HEK293 (cell line): ENCODE results near the gene NKD2.

Experiments used
- CTCF ChIA-PET: fragments of 350-600 bp; formaldehyde crosslinking; extraction: SDS; loops from one replicate; lab custom pipeline; 2021; ENCODE audit warnings: antibody characterized with exemption; lab: Yijun Ruan, JAX
- POLR2A ChIA-PET: fragments of 300-600 bp; formaldehyde crosslinking; extraction: SDS; loops from one replicate; lab custom pipeline; 2020; ENCODE audit warnings: antibody characterized with exemption, inconsistent platforms; lab: Yijun Ruan, JAX
- H3K27ac ChIP-seq: fragments of 200-500 bp; sonication (Bioruptor generic); 2 replicates; pipeline ENCODE4 v1.5.1; 2014; ENCODE audit warnings: low read depth, low read length, control low read depth, inconsistent platforms; ENCODE audit errors: extremely low read depth
- H3K36me3 ChIP-seq, 2 experiments: fragments of 200-500 bp in 1 of 2; sonication (Bioruptor generic) in 1 of 2; 1 replicate in 1 of 2; 2 replicates in 1 of 2; pipeline ENCODE4 v1.5.1; 2014 to 2017; ENCODE audit warnings: inconsistent platforms in 2 of 2, low read length in 2 of 2; ENCODE audit not compliant: control insufficient read depth in 2 of 2, insufficient read depth in 1 of 2
- H3K4me1 ChIP-seq: fragments of 200-500 bp; sonication (Bioruptor generic); 2 replicates; pipeline ENCODE4 v1.5.1; 2014; ENCODE audit warnings: mild to moderate bottlenecking, low read length, inconsistent platforms; ENCODE audit not compliant: control insufficient read depth, insufficient read depth
- H3K4me3 ChIP-seq: 2 replicates; pipeline ENCODE4 v1.5.1; 2011; ENCODE audit warnings: low read depth, mild to moderate bottlenecking, control low read depth, low read length, moderate library complexity
- H3K9me3 ChIP-seq: fragments of 200-500 bp; sonication (Bioruptor generic); 2 replicates; pipeline ENCODE4 v1.5.1; 2014; ENCODE audit warnings: low read depth, low read length, inconsistent platforms; ENCODE audit not compliant: control insufficient read depth, insufficient read depth
- BCL11A ChIP-seq: fragments of 450-650 bp; formaldehyde crosslinking; IDR thresholded peaks from 2 replicates; pipeline ENCODE4 v1.5.1; 2016; ENCODE audit warnings: low read depth, missing biosample characterization, missing genetic modification characterization
- CTCF ChIP-seq: fragments of 450-650 bp; formaldehyde crosslinking; IDR thresholded peaks from 2 replicates; pipeline ENCODE4 v1.5.1; 2016; ENCODE audit warnings: missing biosample characterization, missing genetic modification characterization
- GLI2 ChIP-seq: fragments of 450-650 bp; formaldehyde crosslinking; IDR thresholded peaks from 2 replicates; pipeline ENCODE4; 2017; ENCODE audit warnings: missing biosample characterization, missing genetic modification characterization, low read depth, borderline replicate concordance
- HOXD13 ChIP-seq: sonication (generic); formaldehyde crosslinking; IDR thresholded peaks from 2 replicates; pipeline ENCODE4 v1.8.0; 2022; ENCODE audit warnings: missing genetic modification reagents, borderline replicate concordance
- KLF16 ChIP-seq: fragments of 450-650 bp; formaldehyde crosslinking; IDR thresholded peaks from 2 replicates; pipeline ENCODE4 v1.5.1; 2017; ENCODE audit warnings: missing biosample characterization, missing genetic modification characterization
- SALL2 ChIP-seq: fragments of 450-650 bp; formaldehyde crosslinking; IDR thresholded peaks from 2 replicates; pipeline ENCODE4 v1.5.0; 2017; ENCODE audit warnings: missing biosample characterization, mild to moderate bottlenecking, missing genetic modification characterization, borderline replicate concordance
- ZFHX2 ChIP-seq: fragments of 450-650 bp; formaldehyde crosslinking; conservative IDR thresholded peaks from 2 replicates; pipeline ENCODE4 v1.5.1; 2016; ENCODE audit warnings: missing biosample characterization, missing genetic modification characterization
- ZNF19 ChIP-seq: fragments of 450-650 bp; formaldehyde crosslinking; IDR thresholded peaks from 2 replicates; pipeline ENCODE4; 2016; ENCODE audit warnings: missing biosample characterization, missing genetic modification characterization, low read depth
- ZNF292 ChIP-seq: fragments of 450-650 bp; formaldehyde crosslinking; IDR thresholded peaks from 2 replicates; pipeline ENCODE4 v1.5.1; 2016; ENCODE audit warnings: low read depth, missing biosample characterization, missing genetic modification characterization, borderline replicate concordance
- ZNF311 ChIP-seq: fragments of 450-650 bp; formaldehyde crosslinking; IDR thresholded peaks from 2 replicates; pipeline ENCODE4 v1.5.1; 2017; ENCODE audit warnings: missing biosample characterization, missing genetic modification characterization, borderline replicate concordance
- ZNF37A ChIP-seq: fragments of 450-650 bp; IDR thresholded peaks from 2 replicates; pipeline ENCODE4 v1.5.1; 2018; ENCODE audit warnings: missing biosample characterization, missing genetic modification characterization
- ZNF473 ChIP-seq: fragments of 450-650 bp; formaldehyde crosslinking; IDR thresholded peaks from 2 replicates; pipeline ENCODE4 v1.5.1; 2017; ENCODE audit warnings: missing biosample characterization, missing genetic modification characterization
- ZNF558 ChIP-seq: fragments of 450-650 bp; formaldehyde crosslinking; IDR thresholded peaks from 2 replicates; pipeline ENCODE4 v1.5.1; 2016; ENCODE audit warnings: missing biosample characterization, missing genetic modification characterization
- ZNF629 ChIP-seq: fragments of 450-650 bp; formaldehyde crosslinking; IDR thresholded peaks from 2 replicates; pipeline ENCODE4 v1.5.1; 2017; ENCODE audit warnings: missing biosample characterization, missing genetic modification characterization
- ZNF707 ChIP-seq: fragments of 450-650 bp; formaldehyde crosslinking; IDR thresholded peaks from 2 replicates; pipeline ENCODE4 v1.5.1; 2016; ENCODE audit warnings: missing biosample characterization, missing genetic modification characterization
- TF ChIP-seq, protein P1 (sequence below): fragments of 450-650 bp; formaldehyde crosslinking; IDR thresholded peaks from 2 replicates; pipeline ENCODE4 v1.5.1; 2016; ENCODE audit warnings: missing biosample characterization, missing genetic modification characterization
- TF ChIP-seq, protein P2 (sequence below): fragments of 450-650 bp; formaldehyde crosslinking; IDR thresholded peaks from 2 replicates; pipeline ENCODE4 v1.5.1; 2016; ENCODE audit warnings: missing biosample characterization, missing genetic modification characterization, low read depth

NKD2 gene

DNA sequence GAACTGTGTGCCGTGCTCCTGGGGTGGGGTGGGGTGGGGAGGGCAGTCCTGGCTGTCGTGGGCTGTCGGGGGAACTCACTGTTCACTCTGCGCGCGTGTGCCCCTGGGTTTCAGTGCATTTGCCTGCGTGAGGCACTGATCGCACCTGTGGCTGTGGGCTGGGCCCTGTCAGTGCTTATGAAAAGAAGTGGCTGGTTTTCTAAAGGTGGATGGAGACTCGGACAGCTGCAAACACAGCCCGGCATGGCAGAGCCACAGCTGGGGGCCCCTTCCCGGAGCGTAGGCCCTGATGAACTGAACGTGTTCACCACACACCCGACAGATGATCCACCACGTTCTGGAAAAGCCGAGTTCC lies 42.7 kb downstream of the NKD2 start:
- ChIA-PET POLR2A (no interaction called here), CTCF (interaction anchor here (1.1 to 2.9 kb wide), 2 partner anchors 90 to 128 kb away, joined by 5 to 9 read pairs; no protein-coding TSS in a partner anchor)
- H3K27ac ChIP-seq, result no peak overlapping the region
- H3K36me3 ChIP-seq, result peaks cover 0 to 44% of the 10 kb centered on the region in 2 experiments; a peak in 1 of 3 replicates
- TF ChIP-seq ZNF473 (tag by site-specific recombination), result no peak
- H3K4me3 ChIP-seq, result no peak overlapping the region
- no peaks in the 10 kb centered on the region for H3K9me3 ChIP-seq
- no peaks in the 10 kb centered on the region for H3K4me1 ChIP-seq

- CTCF ChIA-PET, result interaction anchor here (2.0 to 2.9 kb wide), 2 partner anchors 89 to 128 kb away, joined by 9 to 10 read pairs; no protein-coding TSS in a partner anchor
- TF ChIP-seq KLF16 (tag by site-specific recombination) (no peak), CTCF (tag by site-specific recombination) (no peak), ZNF558 (tag by site-specific recombination) (no peak), ZFHX2 (tag by site-specific recombination) (no peak), ZNF19 (tag by site-specific recombination) (no peak), ZNF629 (no peak), ZNF37A (tag by site-specific recombination) (no peak), ZNF311 (tag by site-specific recombination) (no peak), ZNF707 (tag by site-specific recombination) (no peak), BCL11A (tag by site-specific recombination) (no peak), HOXD13 (CRISPR knock-in tag) (no peak), SALL2 (tag by site-specific recombination) (no peak), ZNF292 (tag by site-specific recombination) (no peak), GLI2 (tag by site-specific recombination) (no peak)
- TF ChIP-seq, protein P1, sequence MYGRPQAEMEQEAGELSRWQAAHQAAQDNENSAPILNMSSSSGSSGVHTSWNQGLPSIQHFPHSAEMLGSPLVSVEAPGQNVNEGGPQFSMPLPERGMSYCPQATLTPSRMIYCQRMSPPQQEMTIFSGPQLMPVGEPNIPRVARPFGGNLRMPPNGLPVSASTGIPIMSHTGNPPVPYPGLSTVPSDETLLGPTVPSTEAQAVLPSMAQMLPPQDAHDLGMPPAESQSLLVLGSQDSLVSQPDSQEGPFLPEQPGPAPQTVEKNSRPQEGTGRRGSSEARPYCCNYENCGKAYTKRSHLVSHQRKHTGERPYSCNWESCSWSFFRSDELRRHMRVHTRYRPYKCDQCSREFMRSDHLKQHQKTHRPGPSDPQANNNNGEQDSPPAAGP (tag by site-specific recombination), result no peak
- TF ChIP-seq, protein P2, sequence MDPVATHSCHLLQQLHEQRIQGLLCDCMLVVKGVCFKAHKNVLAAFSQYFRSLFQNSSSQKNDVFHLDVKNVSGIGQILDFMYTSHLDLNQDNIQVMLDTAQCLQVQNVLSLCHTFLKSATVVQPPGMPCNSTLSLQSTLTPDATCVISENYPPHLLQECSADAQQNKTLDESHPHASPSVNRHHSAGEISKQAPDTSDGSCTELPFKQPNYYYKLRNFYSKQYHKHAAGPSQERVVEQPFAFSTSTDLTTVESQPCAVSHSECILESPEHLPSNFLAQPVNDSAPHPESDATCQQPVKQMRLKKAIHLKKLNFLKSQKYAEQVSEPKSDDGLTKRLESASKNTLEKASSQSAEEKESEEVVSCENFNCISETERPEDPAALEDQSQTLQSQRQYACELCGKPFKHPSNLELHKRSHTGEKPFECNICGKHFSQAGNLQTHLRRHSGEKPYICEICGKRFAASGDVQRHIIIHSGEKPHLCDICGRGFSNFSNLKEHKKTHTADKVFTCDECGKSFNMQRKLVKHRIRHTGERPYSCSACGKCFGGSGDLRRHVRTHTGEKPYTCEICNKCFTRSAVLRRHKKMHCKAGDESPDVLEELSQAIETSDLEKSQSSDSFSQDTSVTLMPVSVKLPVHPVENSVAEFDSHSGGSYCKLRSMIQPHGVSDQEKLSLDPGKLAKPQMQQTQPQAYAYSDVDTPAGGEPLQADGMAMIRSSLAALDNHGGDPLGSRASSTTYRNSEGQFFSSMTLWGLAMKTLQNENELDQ (tag by site-specific recombination), result no peak
- TF ChIP-seq, all 188 proteins: peak for 0
- H3K36me3 ChIP-seq, result peaks cover 0 to 51% of the 10 kb centered on the region in 2 experiments; a peak in 1 of 3 replicates
- H3K4me1 ChIP-seq, result no peaks in the 10 kb centered on the region
- H3K4me3 ChIP-seq, result no peak overlapping the region
- POLR2A ChIA-PET, result no interaction called here
- no peaks in the 10 kb centered on the region for H3K9me3 ChIP-seq
- H3K27ac ChIP-seq, result no peak overlapping the region
Observed at GRCh38 chr5:1052076-1052475, 43.5 kb downstream of the NKD2 start.
